Kidney (tissue), 14 donors: ENCODE measurements around the gene NUTF2. TPM values are rescaled to one million over a fixed set of nuclear protein-coding genes. Genes with fewer than 3 reads are reported as not detected.

Source experiments
- DNase-seq, 5 donors: peaks; one replicate each; pipeline ENCODE4 v3.0.0-alpha.2; 2013 to 2020
- FAIRE-seq: peaks from 2 replicates; lab custom pipeline; 2012; peaks lifted over from hg19 to GRCh38; lab: Jason Lieb, UNC
- H3K27ac ChIP-seq, 2 donors: one replicate each; pipeline ENCODE4 v1.7.0; 2013; ENCODE audit warnings: low read depth in 2 of 2, low read length in 2 of 2, inconsistent platforms in 1 of 2
- H3K27me3 ChIP-seq: one replicate; pipeline ENCODE4 v1.7.1; 2013; ENCODE audit warnings: low read length, inconsistent platforms; ENCODE audit not compliant: control insufficient read depth, insufficient read depth
- H3K36me3 ChIP-seq, 3 donors: one replicate each; pipeline versions ENCODE4 v1.7.0 to v1.7.1; 2013; ENCODE audit warnings: low read length in 3 of 3, control low read depth in 1 of 3, inconsistent platforms in 1 of 3; ENCODE audit not compliant: insufficient read depth in 3 of 3, control insufficient read depth in 2 of 3
- H3K4me1 ChIP-seq, 3 donors: one replicate each; pipeline versions ENCODE4 v1.7.0 to v1.7.1; 2013; ENCODE audit warnings: low read length in 3 of 3, inconsistent platforms in 1 of 3, low read depth in 1 of 3; ENCODE audit not compliant: control insufficient read depth in 2 of 3, insufficient read depth in 2 of 3
- H3K4me3 ChIP-seq, 3 donors: one replicate each; pipeline versions ENCODE4 v1.7.0 to v1.8.1; 2013; ENCODE audit warnings: low read length in 3 of 3, control low read depth in 1 of 3, inconsistent platforms in 1 of 3
- H3K9ac ChIP-seq, 3 donors: one replicate each; pipeline versions ENCODE4 v1.7.0 to v1.7.1; 2013; ENCODE audit warnings: low read length in 3 of 3, control low read depth in 1 of 3, inconsistent platforms in 1 of 3
- H3K9me3 ChIP-seq, 3 donors: one replicate each; pipeline versions ENCODE4 v1.7.0 to v1.7.1; 2013; ENCODE audit warnings: low read length in 3 of 3, control low read depth in 1 of 3, inconsistent platforms in 1 of 3; ENCODE audit not compliant: control insufficient read depth in 2 of 3, insufficient read depth in 1 of 3
- intact Hi-C: fragments of 100-400 bp; cut with DNase I; formaldehyde crosslinking; loops from one replicate; pipeline ENCODE4 v1.11.1; 2022
- polyA plus RNA-seq: library from polyadenylated mRNA; stranded (reverse); fragments of 350-450 nt; fragmentation: Illumina TruSeq; extraction: RNeasy Lipid Tissue Mini Kit (QIAGEN cat#74804); gene quantifications from one replicate; pipeline ENCODE4 v1.2.3, GENCODE V29; 2014; ENCODE audit warnings: low read depth, low replicate concordance; ENCODE audit not compliant: insufficient read depth
- total RNA-seq: library from RNA; stranded (reverse); fragmentation: NEBNext Ultra II Directional; extraction: Animal tissue kit (Norgen Biotek cat#: 25700); gene quantifications from one replicate; pipeline ENCODE4 v1.2.1, GENCODE V29; 2021
- TF ChIP-seq, protein P1 (sequence below): IDR thresholded peaks from 3 replicates; pipeline ENCODE4 v1.5.1; 2012; ENCODE audit warnings: mild to moderate bottlenecking, moderate library complexity, borderline replicate concordance; ENCODE audit not compliant: insufficient read depth; ENCODE audit errors: extremely low read depth
- donor health status: control.
- donor health status: control.
- donor health status: control.
- donor health status: control.
- donor health status: control.
- donor health status: DM: yes; HTN: yes; CAD: no.
- donor health status: Normal renal cell carcinoma (clear cell type).

The NUTF2 gene
- total and polyA plus RNA-seq, 2 donors from 2014 or later, result 76.4 to 107 TPM

GRCh38 chr16:67825906-67826305 lies 20.8 kb upstream of the NUTF2 start:
- no peak for FAIRE-seq
- Histone ChIP-seq H3K9ac (no peak overlapping the region), H3K4me1 (no peaks in the 10 kb centered on the region), H3K27ac (no peak overlapping the region), H3K36me3 (peaks cover 0 to 13% (median 7%) of the 10 kb centered on the region in 3 donors), H3K9me3 (no peaks in the 10 kb centered on the region), H3K4me3 (no peak overlapping the region), H3K27me3 (no peaks in the 10 kb centered on the region)
- intact Hi-C loops, result no loop called here
- no peak for DNase-seq
- TF ChIP-seq, protein P1, sequence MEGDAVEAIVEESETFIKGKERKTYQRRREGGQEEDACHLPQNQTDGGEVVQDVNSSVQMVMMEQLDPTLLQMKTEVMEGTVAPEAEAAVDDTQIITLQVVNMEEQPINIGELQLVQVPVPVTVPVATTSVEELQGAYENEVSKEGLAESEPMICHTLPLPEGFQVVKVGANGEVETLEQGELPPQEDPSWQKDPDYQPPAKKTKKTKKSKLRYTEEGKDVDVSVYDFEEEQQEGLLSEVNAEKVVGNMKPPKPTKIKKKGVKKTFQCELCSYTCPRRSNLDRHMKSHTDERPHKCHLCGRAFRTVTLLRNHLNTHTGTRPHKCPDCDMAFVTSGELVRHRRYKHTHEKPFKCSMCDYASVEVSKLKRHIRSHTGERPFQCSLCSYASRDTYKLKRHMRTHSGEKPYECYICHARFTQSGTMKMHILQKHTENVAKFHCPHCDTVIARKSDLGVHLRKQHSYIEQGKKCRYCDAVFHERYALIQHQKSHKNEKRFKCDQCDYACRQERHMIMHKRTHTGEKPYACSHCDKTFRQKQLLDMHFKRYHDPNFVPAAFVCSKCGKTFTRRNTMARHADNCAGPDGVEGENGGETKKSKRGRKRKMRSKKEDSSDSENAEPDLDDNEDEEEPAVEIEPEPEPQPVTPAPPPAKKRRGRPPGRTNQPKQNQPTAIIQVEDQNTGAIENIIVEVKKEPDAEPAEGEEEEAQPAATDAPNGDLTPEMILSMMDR, result no peak

- Histone ChIP-seq H3K4me3 (no peak overlapping the region), H3K27me3 (no peaks in the 10 kb centered on the region), H3K4me1 (peaks cover 0 to 8% (median 3%) of the 10 kb centered on the region in 3 donors), H3K9me3 (no peaks in the 10 kb centered on the region), H3K27ac (no peak overlapping the region), H3K9ac (no peak overlapping the region), H3K36me3 (peaks cover 0 to 22% (median 10%) of the 10 kb centered on the region in 3 donors)
- no peak for FAIRE-seq
- DNase-seq, result no peak
- intact Hi-C loops, result no loop called here
- TF ChIP-seq, protein P1, result no peak
Observed at GRCh38 chr16:67828651-67829050, 18.1 kb upstream of the NUTF2 start.

DNA sequence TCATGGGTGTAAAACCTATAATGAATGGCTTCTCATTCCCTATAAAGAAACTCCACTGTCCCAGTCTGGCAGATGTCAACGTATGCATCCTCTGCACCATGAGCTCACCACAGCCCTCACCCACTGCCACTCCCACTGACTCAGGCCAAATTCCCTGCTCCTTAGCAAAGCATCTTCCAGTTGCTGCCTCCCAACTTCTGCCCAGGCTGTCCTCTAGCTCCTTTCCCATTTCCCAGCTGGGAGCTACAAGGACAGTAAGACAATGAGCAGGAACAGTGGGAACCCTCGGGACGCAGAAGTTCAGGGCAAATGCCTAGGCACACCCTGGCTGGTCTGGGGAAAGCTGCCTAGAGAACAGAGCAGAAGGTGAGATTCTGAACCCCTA lies 13.7 kb upstream of the NUTF2 start:
- H3K4me3 ChIP-seq, result peak overlapping the region; percentile 31 to 87 (median 57)
- H3K27me3 ChIP-seq, result no peaks in the 10 kb centered on the region
- H3K27ac ChIP-seq, result no peak overlapping the region
- H3K4me1 ChIP-seq, result peaks cover 0 to 12% (median 3%) of the 10 kb centered on the region in 3 donors
- no peaks in the 10 kb centered on the region for H3K9me3 ChIP-seq
- FAIRE-seq (no peak), DNase-seq (no peak)
- peaks cover 0 to 20% (median 10%) of the 10 kb centered on the region in 3 donors for H3K36me3 ChIP-seq
- peak overlapping the region; percentile 38 to 81 (median 38) for H3K9ac ChIP-seq
- TF ChIP-seq, protein P1, result no peak
- intact Hi-C loops, result no loop called here
